GM19193 (cell line): ENCODE results near the gene ENAM.

ENCODE experiments used
- POLR2A ChIP-seq: IDR thresholded peaks from 4 replicates; pipeline ENCODE4 v1.6.1; 2011; ENCODE audit not compliant: insufficient read depth, insufficient read length; ENCODE audit errors: extremely low read depth

Gene ENAM

GRCh38 chr4:70687821-70688794, 59.6 kb downstream of the ENAM start, which contains the start of gene UTP3:
UTP3 (plus strand) TSS chr4:70688532; CDS start chr4:70688678, 146 bp downstream.
- peak; percentile 82 for TF ChIP-seq POLR2A

- TF ChIP-seq POLR2A = no peak
Observed at GRCh38 chr4:70688795-70689231, 60.3 kb downstream of the ENAM start.

GRCh38 chr4:70691661-70692060, 63.1 kb downstream of the ENAM start:
- TF ChIP-seq POLR2A = no peak
